DND-41 (cell line): Measurements from ENCODE around the gene SREBF2.

ENCODE experiments used
- ATAC-seq: fragments of 200-7000 bp; cut with Tn5 transposase; 3 replicates; pipeline ENCODE4 v1.9.1; 2021; ENCODE audit warnings: low read depth; ENCODE audit not compliant: insufficient read depth
- DNase-seq: peaks from one replicate; pipeline ENCODE4 v3.0.0-alpha.2; 2020
- H2AFZ ChIP-seq: 2 replicates; pipeline ENCODE4 v1.6.0; 2012; ENCODE audit warnings: low read depth, low read length
- H3K27ac ChIP-seq: 2 replicates; pipeline ENCODE4 v1.5.1; 2012; ENCODE audit warnings: low read length, inconsistent platforms
- H3K27me3 ChIP-seq: fragments of 200-600 bp; sonication (generic); 2 replicates; pipeline ENCODE4 v1.6.0; 2012; ENCODE audit warnings: low read length, mild to moderate bottlenecking, inconsistent platforms; ENCODE audit not compliant: insufficient read depth, poor library complexity
- H3K36me3 ChIP-seq: 2 replicates; pipeline ENCODE4 v1.5.1; 2012; ENCODE audit warnings: low read length, inconsistent platforms; ENCODE audit not compliant: insufficient read depth
- H3K4me1 ChIP-seq: 2 replicates; pipeline ENCODE4 v1.5.1; 2012; ENCODE audit warnings: mild to moderate bottlenecking, low read length; ENCODE audit not compliant: insufficient read depth
- H3K4me2 ChIP-seq: 2 replicates; pipeline ENCODE4 v1.6.0; 2012; ENCODE audit warnings: mild to moderate bottlenecking, moderate library complexity, low read length, inconsistent platforms; ENCODE audit not compliant: insufficient read depth
- H3K4me3 ChIP-seq, 2 experiments: fragments of 200-600 bp in 1 of 2; shearing (Covaris generic) in 1 of 2; 2 replicates each; pipeline ENCODE4 v1.5.1; 2012 to 2016; ENCODE audit warnings: inconsistent platforms in 2 of 2, low read length in 2 of 2, mild to moderate bottlenecking in 2 of 2, low read depth in 1 of 2, moderate library complexity in 1 of 2
- H3K79me2 ChIP-seq: 2 replicates; pipeline ENCODE4 v1.6.0; 2012; ENCODE audit warnings: low read length, inconsistent platforms; ENCODE audit not compliant: insufficient read depth
- H3K9ac ChIP-seq: 2 replicates; pipeline ENCODE4 v1.6.0; 2012; ENCODE audit warnings: low read depth, mild to moderate bottlenecking, inconsistent platforms, low read length, moderate library complexity
- H3K9me3 ChIP-seq: 2 replicates; pipeline ENCODE4 v1.5.1; 2012; ENCODE audit warnings: low read length, moderate library complexity, mild to moderate bottlenecking, inconsistent platforms; ENCODE audit not compliant: insufficient read depth, severe bottlenecking
- H4K20me1 ChIP-seq: 2 replicates; pipeline ENCODE4 v1.6.0; 2012; ENCODE audit warnings: low read length; ENCODE audit not compliant: insufficient read depth
- EZH2 ChIP-seq: IDR thresholded peaks from 3 replicates; pipeline ENCODE4 v1.6.1; 2012; ENCODE audit warnings: borderline replicate concordance, low read depth, mild to moderate bottlenecking, moderate library complexity, low read length, inconsistent platforms; ENCODE audit not compliant: severe bottlenecking
- TF ChIP-seq, protein P1 (sequence below): IDR thresholded peaks from 2 replicates; pipeline ENCODE4 v1.5.1; 2012; ENCODE audit warnings: borderline replicate concordance, low read length, moderate library complexity, mild to moderate bottlenecking; ENCODE audit not compliant: poor library complexity, severe bottlenecking; ENCODE audit errors: extremely low read depth

Gene SREBF2

DNA sequence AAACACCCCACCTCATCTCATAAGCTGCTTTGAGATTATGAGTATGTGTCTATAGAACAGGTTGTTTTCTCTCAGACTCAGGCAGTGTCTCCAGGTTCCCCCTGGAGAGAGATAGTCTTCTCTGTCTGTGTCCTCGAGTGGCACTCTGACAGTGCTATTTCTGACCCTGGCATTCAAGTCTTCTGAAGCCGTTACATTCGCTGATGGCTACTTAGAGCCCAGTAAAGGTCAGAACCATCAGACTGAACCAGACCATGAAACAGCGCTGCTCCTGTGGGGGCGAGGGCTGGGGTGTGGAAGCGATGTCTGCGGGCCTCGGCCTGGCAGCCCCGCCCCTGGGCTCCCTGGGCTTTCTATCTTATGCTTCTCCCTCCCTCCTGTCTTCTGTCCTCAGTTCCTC is 58.5 kb downstream of the SREBF2 start:
- Histone ChIP-seq H3K27me3 (no peaks in the 10 kb centered on the region), H3K4me3 (no peak overlapping the region), H3K36me3 (peaks cover 94% of the 10 kb centered on the region), H3K9me3 (no peaks in the 10 kb centered on the region), H3K79me2 (peaks cover 10% of the 10 kb centered on the region), H3K9ac (no peak overlapping the region), H3K4me2 (no peak overlapping the region), H3K27ac (no peak overlapping the region), H3K4me1 (no peaks in the 10 kb centered on the region), H2AFZ (no peak overlapping the region), H4K20me1 (peaks cover 25% of the 10 kb centered on the region; the same call in 1 of the 2 replicates)
- TF ChIP-seq, protein P1, sequence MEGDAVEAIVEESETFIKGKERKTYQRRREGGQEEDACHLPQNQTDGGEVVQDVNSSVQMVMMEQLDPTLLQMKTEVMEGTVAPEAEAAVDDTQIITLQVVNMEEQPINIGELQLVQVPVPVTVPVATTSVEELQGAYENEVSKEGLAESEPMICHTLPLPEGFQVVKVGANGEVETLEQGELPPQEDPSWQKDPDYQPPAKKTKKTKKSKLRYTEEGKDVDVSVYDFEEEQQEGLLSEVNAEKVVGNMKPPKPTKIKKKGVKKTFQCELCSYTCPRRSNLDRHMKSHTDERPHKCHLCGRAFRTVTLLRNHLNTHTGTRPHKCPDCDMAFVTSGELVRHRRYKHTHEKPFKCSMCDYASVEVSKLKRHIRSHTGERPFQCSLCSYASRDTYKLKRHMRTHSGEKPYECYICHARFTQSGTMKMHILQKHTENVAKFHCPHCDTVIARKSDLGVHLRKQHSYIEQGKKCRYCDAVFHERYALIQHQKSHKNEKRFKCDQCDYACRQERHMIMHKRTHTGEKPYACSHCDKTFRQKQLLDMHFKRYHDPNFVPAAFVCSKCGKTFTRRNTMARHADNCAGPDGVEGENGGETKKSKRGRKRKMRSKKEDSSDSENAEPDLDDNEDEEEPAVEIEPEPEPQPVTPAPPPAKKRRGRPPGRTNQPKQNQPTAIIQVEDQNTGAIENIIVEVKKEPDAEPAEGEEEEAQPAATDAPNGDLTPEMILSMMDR: no peak
- TF ChIP-seq EZH2: no peak
- ATAC-seq (no peak), DNase-seq (no peak)

DNA sequence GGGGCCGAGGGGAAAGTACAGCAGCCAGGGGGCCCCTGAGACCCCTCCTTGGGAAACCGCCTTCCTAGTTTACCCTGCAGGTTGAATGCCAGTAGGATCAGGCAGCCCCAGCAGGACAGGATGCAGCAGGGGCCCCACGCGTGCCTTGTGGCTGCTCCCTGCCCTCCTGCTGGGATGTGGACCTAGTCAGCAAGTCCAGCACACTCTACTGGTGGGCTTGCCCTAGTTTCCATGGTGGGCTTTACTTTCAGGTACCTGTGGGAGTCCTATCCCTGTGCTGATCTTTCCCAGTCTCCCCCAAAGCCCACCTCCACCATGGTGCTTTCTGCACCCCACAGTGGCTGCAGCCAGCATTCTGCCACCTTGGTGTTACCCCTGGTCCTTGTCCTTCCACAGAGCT is 59.8 kb downstream of the SREBF2 start:
- Histone ChIP-seq H3K27me3 (no peaks in the 10 kb centered on the region), H3K9ac (no peak overlapping the region), H3K79me2 (peaks cover 10% of the 10 kb centered on the region), H2AFZ (no peak overlapping the region), H4K20me1 (peaks cover 32% of the 10 kb centered on the region), H3K4me2 (no peak overlapping the region), H3K4me1 (no peaks in the 10 kb centered on the region), H3K4me3 (no peak overlapping the region), H3K36me3 (peaks cover 94% of the 10 kb centered on the region), H3K9me3 (no peaks in the 10 kb centered on the region), H3K27ac (no peak overlapping the region)
- TF ChIP-seq EZH2: no peak
- TF ChIP-seq, protein P1: no peak
- DNase-seq (no peak), ATAC-seq (no peak)

DNA sequence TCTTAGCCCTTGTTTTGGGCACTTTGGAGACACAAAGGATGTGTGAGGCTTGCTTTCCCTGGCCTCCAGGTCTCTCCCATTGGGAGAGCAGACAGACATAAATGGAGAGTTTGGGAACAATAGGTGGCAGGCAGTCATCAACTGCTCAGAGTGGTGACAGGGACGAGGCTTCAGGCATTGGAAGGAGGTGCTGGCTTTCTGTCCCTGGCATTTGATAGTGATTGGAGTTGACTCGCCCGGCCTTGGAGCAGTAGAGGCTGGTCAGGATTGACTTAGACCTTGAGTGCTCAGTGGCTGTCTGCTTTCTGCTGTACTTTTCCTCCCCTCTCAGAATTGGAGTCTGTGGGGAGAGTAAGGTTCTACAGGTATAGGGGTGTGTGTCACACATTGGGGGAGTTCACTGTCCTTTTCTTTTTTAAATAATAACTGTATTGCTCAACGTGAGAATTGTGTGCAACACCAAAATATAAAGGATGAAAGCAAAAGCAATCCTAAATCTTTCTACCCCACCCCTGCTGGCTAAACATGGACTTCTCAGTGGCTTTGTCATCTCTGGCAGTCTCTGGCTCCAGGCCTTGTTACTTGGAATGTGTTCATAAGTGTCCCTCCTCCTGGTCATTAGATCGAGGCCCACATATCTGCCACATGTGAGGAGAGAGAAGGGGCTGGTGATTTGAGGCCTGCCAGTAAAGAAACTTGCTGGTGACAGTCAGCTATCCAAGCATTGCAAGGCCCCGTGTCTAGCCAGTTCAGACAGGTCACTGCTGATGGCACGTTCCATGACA is 60.9 kb downstream of the SREBF2 start:
- H3K36me3 ChIP-seq: peaks cover 94% of the 10 kb centered on the region
- H3K27ac ChIP-seq: no peak overlapping the region
- H4K20me1 ChIP-seq: peaks cover 32% of the 10 kb centered on the region
- peaks cover 6% of the 10 kb centered on the region; the same call in 1 of the 2 replicates for H3K79me2 ChIP-seq
- ATAC-seq (no peak), DNase-seq (no peak)
- H2AFZ ChIP-seq: no peak overlapping the region
- no peaks in the 10 kb centered on the region for H3K9me3 ChIP-seq
- H3K4me1 ChIP-seq: no peaks in the 10 kb centered on the region
- H3K4me2 ChIP-seq: no peak overlapping the region
- H3K9ac ChIP-seq: no peak overlapping the region
- no peak overlapping the region for H3K4me3 ChIP-seq
- TF ChIP-seq, protein P1: no peak
- no peak for TF ChIP-seq EZH2
- no peaks in the 10 kb centered on the region for H3K27me3 ChIP-seq
